Measurements from ENCODE around the gene JMJD7.

JMJD7 gene

GRCh38 chr15:41822471-41822870 lies 5.4 kb upstream of the JMJD7 start:
- DNase-seq (ENCODE audit: extremely low read depth, low read depth): no peak
- TF ChIP-seq, protein P1, sequence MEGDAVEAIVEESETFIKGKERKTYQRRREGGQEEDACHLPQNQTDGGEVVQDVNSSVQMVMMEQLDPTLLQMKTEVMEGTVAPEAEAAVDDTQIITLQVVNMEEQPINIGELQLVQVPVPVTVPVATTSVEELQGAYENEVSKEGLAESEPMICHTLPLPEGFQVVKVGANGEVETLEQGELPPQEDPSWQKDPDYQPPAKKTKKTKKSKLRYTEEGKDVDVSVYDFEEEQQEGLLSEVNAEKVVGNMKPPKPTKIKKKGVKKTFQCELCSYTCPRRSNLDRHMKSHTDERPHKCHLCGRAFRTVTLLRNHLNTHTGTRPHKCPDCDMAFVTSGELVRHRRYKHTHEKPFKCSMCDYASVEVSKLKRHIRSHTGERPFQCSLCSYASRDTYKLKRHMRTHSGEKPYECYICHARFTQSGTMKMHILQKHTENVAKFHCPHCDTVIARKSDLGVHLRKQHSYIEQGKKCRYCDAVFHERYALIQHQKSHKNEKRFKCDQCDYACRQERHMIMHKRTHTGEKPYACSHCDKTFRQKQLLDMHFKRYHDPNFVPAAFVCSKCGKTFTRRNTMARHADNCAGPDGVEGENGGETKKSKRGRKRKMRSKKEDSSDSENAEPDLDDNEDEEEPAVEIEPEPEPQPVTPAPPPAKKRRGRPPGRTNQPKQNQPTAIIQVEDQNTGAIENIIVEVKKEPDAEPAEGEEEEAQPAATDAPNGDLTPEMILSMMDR (IDR thresholded peaks at IDR 0.05; ENCODE audit: low read depth, low read length): no peak

- no peak for DNase-seq (ENCODE audit: extremely low read depth, low read depth)
- TF ChIP-seq, protein P1 (IDR thresholded peaks at IDR 0.05; ENCODE audit: low read depth, low read length): no peak
These were observed 4.9 kb upstream of the JMJD7 start for GRCh38 chr15:41822957-41823356.

GRCh38 chr15:41823502-41823901 lies 4.4 kb upstream of the JMJD7 start:
- DNase-seq (ENCODE audit: extremely low read depth, low read depth): no peak
- TF ChIP-seq, protein P1 (IDR thresholded peaks at IDR 0.05; ENCODE audit: low read depth, low read length): no peak

DNA sequence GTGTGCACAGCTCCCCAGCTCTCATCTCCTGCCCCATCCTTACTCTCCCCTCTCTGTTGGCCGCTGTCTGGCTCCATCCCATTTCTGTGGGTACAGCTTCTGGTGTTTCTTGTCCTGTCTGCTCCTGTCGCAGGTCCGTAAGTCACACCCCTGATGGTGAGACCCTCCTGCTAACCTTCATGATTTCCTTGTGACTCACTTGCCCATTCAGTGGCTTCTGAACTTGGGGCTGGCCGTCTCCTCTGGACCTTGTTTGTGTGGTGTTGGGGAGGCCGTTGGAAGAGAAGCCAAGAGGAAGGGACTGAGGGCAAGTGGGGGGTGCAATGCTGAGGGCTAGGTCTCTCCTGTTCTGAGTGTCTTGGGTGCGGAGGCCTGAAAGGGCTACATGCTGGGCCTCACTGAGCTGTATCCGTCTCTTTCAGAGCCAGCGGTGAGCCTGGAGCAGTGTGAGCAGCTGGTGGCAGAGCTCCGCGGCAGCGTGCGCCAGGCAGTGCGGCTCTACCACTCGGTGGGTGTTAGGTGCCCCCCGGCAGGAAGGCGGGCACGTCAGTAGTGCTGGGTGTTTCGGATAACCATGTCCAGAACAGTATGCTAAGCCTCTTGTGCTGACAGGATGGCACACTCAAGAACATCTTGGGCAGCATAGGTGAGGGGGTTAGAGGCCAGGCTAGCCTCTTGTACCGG lies 3.7 kb upstream of the JMJD7 start:
- no peak for DNase-seq (ENCODE audit: extremely low read depth, low read depth)
- TF ChIP-seq, protein P1 (IDR thresholded peaks at IDR 0.05; ENCODE audit: low read depth, low read length): no peak

DNA sequence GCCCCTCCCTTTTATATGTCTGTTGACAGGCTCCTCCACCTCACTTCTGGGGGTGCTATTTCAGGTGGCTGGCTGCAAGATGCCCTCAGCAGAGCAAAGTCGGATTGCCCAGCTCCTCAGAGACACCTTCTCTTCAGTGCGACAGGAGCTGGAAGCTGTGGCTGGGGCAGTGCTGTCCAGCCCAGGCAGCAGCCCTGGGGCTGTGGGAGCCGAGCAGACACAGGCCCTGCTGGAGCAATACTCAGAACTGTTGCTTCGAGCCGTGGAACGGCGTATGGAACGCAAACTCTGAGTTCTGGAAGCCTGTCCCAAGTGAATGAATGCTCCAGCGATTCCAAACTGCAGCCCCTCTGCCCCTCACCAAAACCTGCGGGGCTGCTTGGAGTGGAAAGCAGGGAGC lies 2.7 kb upstream of the JMJD7 start:
- DNase-seq (ENCODE audit: extremely low read depth, low read depth): no peak
- TF ChIP-seq, protein P1 (IDR thresholded peaks at IDR 0.05; ENCODE audit: low read depth, low read length): no peak

DNA sequence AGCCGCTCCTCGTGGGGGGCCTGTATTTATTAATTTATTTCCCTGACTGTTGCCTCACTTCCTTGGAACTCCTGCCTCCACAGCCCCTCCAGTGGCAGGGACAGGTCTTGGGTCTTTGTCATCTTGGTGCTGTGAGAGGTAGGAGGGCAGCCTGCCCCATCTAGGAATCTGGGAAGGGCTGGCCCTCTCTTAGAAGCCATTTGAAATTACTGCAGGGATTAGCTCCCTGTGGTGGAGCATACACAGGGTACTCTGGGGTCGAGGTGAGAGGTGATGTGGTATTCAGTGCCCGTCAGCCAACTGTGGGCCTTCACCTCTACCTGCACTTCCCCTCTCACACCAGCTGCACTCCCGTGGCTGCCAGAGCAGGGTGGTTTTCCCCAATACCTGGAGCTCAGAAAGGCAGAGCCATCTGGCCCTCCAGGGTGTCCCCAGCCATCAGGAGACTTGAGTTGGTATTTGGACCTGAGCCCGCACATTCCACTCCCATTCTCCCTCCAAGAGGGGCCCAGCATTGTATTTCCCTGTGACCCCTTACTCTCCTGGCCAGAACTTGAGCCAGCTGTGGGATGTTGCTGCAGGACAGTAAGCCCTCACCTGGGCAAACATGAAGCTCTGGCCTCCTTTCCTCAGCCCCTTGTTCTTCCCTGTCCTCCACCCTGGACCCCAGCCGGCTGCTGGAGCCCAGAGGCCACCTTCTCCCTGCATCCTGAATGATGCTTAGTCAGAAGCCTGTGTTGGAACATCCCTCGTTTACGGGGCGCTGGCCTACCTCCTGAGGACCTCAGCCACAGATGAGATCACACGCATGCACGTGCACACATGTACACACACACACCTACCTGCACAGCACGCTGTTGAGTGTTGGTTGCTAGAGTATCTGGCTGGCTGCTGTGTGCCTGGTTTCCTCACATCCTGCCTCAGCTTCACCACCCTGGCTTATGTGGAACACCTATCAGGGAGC lies 2.0 kb upstream of the JMJD7 start:
- TF ChIP-seq, protein P1 (IDR thresholded peaks at IDR 0.05; ENCODE audit: low read depth, low read length): no peak
- DNase-seq (ENCODE audit: extremely low read depth, low read depth): no peak

Measured in AG09319 (cell line).